ENCODE data around the gene FCHO2.

DNA sequence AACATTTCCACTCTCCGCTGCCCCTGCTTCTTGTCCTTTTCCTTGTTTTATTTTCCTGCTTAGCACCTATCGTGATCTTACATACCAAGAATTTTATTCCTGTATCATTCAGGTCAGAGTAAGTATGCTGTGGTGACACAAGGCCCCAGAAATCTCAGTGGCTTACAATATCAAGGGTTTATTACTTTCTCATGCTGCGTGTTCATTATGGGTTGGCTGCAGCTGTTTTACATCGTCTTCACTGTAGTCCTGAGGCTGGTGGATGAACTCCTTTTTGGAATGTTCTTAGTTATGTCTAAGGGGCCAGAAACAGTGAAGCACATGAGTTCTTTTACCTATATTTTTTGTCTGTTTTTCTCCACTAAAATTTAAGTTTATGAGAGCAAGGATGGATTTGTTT is 51.2 kb downstream of the FCHO2 start:
- TF ChIP-seq, protein P1, sequence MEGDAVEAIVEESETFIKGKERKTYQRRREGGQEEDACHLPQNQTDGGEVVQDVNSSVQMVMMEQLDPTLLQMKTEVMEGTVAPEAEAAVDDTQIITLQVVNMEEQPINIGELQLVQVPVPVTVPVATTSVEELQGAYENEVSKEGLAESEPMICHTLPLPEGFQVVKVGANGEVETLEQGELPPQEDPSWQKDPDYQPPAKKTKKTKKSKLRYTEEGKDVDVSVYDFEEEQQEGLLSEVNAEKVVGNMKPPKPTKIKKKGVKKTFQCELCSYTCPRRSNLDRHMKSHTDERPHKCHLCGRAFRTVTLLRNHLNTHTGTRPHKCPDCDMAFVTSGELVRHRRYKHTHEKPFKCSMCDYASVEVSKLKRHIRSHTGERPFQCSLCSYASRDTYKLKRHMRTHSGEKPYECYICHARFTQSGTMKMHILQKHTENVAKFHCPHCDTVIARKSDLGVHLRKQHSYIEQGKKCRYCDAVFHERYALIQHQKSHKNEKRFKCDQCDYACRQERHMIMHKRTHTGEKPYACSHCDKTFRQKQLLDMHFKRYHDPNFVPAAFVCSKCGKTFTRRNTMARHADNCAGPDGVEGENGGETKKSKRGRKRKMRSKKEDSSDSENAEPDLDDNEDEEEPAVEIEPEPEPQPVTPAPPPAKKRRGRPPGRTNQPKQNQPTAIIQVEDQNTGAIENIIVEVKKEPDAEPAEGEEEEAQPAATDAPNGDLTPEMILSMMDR (conservative IDR thresholded peaks at IDR 0.05; ENCODE audit: low read depth, low read length), result no peak
- TF ChIP-seq POLR2A (IDR thresholded peaks at IDR 0.05; ENCODE audit: low read depth, low read length) (no peak), CHD1 (IDR thresholded peaks at IDR 0.05; ENCODE audit: low read depth, low read length) (no peak), RAD21 (IDR thresholded peaks at IDR 0.05; ENCODE audit: low read length) (no peak)

Measured in IMR-90 (cell line).